NOMO-1 treated with DMSO at 0.1 percent for 48 hours (cell line): ENCODE measurements around the gene ALKAL2.
A peak's percentile ranks its signal among the peaks of the same experiment; 100 is the strongest.

Source experiments
- DNase-seq: peaks from one replicate; lab custom pipeline; 2025; ENCODE audit not compliant: unreplicated experiment; lab: John Stamatoyannopoulos, UW

Gene ALKAL2

GRCh38 chr2:271917-272316 lies 16.0 kb downstream of the ALKAL2 start:
- DNase-seq: no peak

GRCh38 chr2:270861-271260 lies 17.0 kb downstream of the ALKAL2 start:
- DNase-seq: no peak

- DNase-seq: no peak
These were observed 18.4 kb downstream of the ALKAL2 start for GRCh38 chr2:269356-270030.

- no peak for DNase-seq
These were observed 19.6 kb downstream of the ALKAL2 start for GRCh38 chr2:268323-268722.

GRCh38 chr2:264493-265468 lies 23.1 kb downstream of the ALKAL2 start, which contains the start of gene ACP1:
ACP1 (plus strand) TSS chr2:264947; CDS start chr2:264965, 18 bp downstream.
- DNase-seq: peak; percentile 90

- no peak for DNase-seq
These were observed 24.0 kb downstream of the ALKAL2 start, which contains the start of gene SH3YL1 for GRCh38 chr2:263774-264492. SH3YL1 (minus strand) TSS chr2:264032; CDS start chr2:263984, 48 bp downstream.

GRCh38 chr2:263022-263738 lies 24.7 kb downstream of the ALKAL2 start:
- DNase-seq: no peak

GRCh38 chr2:262117-262516 lies 25.8 kb downstream of the ALKAL2 start:
- DNase-seq: no peak

- DNase-seq: no peak
These were observed 27.3 kb downstream of the ALKAL2 start for GRCh38 chr2:260507-261161.

- no peak for DNase-seq
These were observed 28.0 kb downstream of the ALKAL2 start for GRCh38 chr2:259789-260331.

- no peak for DNase-seq
These were observed 29.0 kb downstream of the ALKAL2 start for GRCh38 chr2:258933-259332.

GRCh38 chr2:257842-258241 lies 30.0 kb downstream of the ALKAL2 start:
- DNase-seq: no peak

GRCh38 chr2:257429-257828 lies 30.5 kb downstream of the ALKAL2 start:
- DNase-seq: no peak

- DNase-seq: no peak
These were observed 31.8 kb downstream of the ALKAL2 start for GRCh38 chr2:256094-256493.

- no peak for DNase-seq
These were observed 32.7 kb downstream of the ALKAL2 start for GRCh38 chr2:255195-255594.

GRCh38 chr2:254241-254640 lies 33.6 kb downstream of the ALKAL2 start:
- no peak for DNase-seq

- no peak for DNase-seq
These were observed 34.7 kb downstream of the ALKAL2 start for GRCh38 chr2:253202-253638.

GRCh38 chr2:252001-252602 lies 35.8 kb downstream of the ALKAL2 start:
- no peak for DNase-seq

GRCh38 chr2:249538-250042 lies 38.3 kb downstream of the ALKAL2 start:
- no peak for DNase-seq
